ENCODE data around the gene SMIM3.
"Not testable (repeated sequence)": the region's sequence is repeated elsewhere in the genome, so short reads cannot be mapped to it uniquely, and the experiment has no call there.

Gene SMIM3

DNA sequence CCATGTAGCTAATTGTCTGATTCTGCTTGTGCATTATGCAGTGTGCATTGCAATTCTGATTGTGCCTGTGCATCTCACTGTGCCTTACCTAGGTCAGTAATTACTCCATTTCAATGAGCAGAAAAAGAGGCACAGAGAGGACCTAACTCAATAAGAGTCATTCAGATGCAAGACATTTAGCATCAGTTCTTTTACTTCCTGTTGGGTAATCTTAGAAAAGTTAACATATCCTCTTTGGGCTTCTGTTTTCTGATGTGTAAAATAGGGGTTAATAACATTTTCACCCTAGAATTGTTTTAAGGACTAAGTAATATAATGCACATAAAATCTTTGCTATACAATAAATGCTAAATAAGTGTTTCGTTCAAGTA lies 12.8 kb upstream of the SMIM3 start:
- no peak for DNase-seq

DNA sequence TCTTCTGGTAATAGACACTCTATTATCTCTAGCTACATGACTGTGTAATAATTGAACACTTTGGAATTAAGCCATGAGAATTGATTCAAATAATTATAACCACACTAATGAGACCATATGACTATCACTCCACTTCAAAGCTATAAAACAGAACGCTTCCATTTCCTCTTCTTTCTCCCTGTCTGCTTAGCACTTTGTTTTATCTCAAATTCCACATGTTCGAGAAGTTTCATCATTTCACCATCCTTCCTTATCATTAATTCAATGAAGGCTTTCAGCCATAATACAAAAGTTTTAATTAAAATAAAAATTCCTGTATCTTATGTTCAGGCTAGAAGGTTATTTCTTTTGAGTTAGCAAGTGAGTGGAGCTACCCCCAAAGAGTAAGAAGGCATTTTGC lies 12.3 kb upstream of the SMIM3 start:
- no peak for DNase-seq

DNA sequence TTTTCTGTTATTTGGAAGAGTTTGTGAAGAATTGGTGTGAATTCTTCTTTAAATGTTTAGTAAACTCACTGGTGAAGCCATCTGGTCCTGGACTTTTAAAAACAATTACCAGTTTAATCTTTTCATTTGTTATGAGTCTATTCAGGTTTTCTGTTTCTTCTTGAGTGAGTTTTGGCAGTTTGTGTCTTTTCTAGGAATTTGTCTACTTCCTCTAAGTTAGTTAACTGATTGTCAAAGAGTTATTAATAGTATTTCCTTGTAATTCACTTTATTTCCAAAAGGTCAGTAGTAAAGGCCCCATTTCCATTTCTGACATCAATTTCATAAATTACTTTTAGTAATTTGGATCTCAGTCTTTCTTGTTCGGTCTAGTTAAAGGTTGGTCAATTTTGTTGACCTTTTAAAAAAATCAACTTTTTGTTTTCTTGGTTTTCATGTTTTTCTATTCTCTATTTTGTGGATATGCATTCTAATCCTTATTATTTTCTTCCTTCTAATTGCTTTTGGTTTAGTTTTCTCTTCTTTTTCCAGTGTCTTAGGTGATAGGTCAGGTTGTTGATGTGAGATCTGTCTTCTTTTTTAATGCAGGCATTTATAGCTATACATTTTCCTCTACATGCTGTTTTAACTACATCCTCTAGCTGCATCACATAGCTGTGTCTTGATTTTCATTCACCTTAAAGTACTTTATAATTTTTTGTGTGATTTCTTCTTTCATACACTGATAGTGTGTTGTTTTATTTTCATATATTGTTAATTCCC lies 7.3 kb upstream of the SMIM3 start:
- DNase-seq, result no peak

DNA sequence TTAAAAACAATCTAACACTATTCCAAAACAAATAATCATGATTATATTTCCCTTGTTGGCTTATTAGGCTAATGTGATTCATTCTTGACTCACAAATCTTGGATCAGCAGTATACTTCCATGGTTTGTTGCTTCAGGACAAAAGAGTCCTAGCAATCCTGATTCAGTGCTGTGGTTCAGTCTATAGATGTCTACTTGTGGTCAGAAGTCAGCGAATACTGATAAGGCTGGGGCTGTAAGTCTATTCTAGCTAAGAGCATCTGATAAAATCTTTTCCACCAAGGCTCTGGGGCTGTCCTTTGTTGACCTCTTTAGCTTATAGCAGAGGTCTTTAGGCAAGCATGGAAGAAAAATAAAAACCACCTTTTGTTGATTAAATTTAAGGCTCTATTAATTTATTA lies 4.4 kb upstream of the SMIM3 start:
- DNase-seq, result no peak

DNA sequence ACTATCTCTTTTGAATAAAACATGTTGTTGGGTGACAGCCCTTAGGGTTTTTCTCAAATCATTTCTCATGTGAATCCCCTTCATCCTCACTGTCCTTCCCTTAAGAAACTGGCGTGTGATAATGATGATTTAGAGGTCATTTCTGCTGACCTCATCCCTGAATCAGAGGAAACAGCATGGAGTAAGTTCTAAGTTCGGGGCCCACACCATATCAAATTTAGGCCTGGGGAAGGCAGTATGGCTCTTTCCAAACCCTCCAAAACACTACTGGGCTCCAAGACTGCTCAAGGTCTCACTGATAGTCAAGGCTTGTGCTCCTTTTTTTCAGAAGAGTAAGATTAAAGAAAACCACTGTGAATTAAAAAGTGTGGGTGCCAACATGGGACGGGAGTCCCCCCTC lies 872 bp upstream of the SMIM3 start:
- DNase-seq, result no peak

DNA sequence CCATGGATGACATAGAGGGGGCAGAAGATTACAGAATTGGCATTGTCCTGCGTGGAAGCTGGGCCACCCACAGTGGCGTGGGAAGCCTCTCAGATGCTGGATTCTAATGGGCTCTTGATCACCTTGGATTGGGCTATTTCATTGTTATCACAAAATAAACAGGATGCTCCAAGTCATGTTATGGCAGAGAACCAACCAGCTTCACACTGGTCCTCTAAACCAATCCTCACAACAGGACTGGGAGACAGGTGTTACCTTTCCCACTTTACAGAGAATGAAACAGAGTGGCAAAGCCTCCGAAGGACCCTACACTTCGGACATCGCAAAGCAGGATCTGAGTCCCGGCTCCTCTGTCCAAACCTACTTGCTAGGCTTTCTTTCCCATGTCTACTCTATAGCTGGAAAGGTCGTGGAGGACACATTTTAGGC lies 455 bp upstream of the SMIM3 start:
- DNase-seq, result no peak

DNA sequence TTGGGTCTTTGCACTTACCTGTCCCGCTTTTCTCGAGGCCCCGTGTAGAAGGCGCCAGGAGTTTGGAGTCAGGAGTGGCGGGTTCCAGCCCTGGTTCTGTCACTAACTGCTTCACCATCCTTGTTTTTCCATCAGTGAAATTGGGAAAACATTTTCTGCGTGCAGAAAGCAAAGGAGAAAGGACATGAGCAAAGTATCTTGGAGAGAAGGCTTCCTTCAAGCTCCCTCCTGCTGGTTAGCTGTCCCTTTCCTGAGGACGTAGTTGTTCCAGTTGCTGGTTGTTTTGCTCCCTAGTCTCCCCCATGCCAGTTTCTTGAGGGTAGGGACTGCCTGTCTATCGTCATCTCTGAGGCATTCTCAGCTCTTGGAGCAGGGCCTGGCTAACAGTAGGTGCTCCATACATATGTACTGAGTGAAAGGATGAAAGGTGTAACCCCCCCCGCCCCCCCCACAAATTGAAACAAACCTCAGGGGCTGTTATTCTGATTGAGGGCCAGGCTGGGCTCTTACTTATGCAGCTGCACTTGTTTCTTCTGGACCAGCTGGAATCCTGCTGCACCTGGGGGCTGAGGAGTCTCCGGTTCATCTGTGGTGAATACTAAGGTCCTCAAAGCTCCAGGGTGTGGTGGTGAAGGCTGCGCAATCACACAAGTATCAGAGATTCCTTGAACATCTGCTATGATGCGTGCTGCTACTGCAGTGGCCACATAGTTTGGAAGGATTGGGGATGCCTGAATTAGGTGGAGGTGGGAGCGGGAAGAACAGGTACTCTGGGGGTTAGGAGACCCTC lies 1.0 kb downstream of the SMIM3 start:
- DNase-seq, result no peak

DNA sequence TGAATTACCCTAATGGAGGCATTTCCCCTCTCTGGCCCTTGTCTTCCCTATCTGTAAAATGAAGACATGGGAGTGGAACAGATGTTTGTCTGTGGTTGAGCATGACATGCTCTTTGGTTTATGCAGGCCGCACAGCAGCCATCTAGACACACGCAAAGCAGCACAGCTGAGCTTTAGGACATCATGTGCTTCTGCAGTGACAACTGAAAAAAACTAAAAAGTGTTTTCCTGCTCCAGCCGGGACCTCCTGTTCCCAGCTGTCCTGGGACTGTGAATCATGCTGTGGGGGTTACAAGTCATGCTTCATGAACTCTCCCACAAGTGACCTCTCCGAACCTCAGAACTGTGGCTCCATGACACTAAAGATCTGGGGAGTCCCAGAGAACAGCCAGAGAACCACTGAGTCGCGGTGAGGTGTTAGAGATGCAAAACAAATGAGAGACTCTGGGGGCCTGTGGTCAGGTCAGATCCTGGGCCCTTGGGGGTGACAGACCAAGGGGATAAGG lies 1.7 kb downstream of the SMIM3 start:
- DNase-seq, result no peak

DNA sequence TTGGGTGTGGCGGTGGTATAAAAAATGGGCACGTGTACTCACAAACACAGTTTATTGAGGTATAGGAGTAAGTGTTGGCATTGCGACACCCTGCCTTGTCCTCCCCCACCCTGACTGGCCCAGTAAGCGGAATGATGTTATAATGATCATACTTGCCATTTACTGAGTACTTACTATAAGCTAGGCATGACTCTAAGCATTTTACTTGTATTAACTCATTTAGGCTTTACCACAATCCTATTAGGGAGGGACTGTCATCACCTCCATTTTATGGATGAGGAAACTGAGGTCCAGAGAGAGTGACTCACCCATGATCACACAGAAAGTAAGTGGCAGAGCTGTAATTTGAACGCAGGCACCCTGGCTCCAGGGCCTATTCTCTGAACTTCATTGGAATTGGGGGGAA lies 2.3 kb downstream of the SMIM3 start:
- DNase-seq, result no peak

DNA sequence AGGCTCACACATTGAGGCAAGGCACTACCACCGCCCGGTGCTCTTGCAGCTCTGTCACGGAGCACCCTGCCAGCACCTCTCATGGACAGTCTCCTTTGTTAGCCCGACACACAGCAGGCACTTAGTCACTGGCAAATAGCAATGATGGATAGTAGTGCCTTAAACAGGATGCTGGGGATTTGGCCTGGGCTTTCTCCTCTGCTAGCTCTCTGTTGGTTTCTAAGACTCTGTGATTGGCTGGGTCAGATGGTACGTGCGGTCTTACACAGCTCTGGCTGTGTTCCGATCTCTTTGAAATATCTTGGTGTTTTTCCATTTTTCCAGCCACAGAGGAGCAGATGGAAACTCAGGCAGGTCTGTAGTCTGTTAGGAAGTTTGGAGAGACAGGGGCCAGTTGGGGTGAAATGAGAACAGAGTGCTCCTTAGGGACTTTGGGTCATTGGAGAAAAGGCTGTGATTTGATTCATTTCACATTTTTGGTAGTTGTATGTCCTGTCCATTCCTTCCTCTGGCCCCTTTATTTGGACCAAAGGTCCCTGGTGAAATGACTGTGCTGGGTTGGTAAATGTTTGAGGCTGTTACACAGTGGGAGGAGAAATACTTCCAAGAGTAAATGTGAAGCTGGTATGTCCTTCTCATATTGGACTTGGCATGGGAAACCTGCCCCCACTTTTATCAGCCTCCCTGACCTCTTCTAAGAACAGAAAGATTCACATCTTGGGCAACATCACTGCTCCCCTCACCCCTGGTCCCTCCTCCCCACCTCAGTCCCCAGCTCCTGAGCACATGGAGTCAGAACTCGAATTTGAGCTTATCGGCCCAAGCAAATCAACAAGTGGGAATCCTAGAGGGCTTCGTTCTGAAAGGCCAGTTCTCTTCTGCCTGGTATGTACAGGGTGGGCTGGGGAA lies 3.4 kb downstream of the SMIM3 start:
- DNase-seq, result no peak

DNA sequence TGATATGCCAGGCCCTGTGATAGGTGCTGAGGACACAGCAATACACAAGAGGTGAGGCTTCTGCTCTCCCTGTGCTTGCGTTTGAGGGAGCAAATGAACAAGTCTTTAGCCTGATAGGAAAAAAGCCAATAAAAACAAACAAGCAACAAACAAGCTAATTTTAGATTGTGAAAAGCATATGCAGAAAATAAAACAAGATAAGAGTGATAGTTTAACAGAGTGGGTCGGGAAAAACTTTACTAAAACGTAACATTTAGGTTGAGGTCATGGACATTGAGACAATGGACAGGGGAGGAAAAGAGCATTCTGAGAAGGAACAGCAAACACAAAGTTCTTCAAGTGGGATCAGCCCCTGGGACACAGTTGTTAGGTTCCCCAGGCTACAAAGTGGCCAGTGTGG lies 4.3 kb downstream of the SMIM3 start:
- DNase-seq, result no peak

DNA sequence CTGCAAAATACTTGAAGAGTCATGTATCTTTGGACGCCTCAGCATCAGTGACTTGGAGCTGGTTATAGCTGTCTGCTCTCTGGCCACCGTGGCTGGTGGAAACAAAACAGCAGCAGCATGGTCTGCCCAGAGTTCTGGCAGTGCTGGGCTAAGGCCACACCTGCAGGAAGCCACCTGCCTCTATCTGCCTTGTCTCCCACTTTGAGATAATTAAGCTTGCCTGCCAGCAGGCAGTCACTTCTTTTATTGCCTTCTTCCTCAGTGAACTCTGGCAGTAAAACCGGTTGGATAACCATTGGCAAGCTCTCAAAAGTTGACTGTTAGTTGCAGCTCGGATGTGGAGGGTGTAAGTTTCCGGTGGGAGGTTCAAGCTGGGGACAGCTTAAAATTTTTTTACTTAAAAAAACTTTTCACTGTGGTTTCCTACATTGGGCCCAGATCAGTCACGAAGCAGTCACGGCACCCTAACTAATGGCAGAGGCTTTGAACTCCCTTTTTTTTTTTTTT lies 4.9 kb downstream of the SMIM3 start:
- DNase-seq, result peak; percentile 7

DNA sequence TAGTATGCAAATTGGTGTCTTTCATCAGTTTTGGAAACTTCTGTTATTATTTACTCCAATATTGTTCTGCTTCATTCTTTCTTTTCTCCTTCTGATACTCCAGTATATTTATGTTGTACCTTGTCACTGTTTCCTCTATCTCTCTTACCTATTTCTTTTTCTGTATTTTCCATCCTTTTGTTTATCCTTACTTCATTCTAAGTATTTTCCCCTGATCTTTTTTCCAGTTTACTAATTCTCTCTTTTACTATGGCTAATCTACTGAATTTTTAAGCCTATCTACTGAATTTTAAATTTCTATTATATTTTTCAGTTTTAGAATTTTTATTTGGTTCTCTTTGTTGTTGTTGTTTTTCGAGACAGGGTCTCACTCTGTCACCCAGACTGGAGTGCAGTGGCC lies 7.4 kb downstream of the SMIM3 start:
- DNase-seq, result no peak

DNA sequence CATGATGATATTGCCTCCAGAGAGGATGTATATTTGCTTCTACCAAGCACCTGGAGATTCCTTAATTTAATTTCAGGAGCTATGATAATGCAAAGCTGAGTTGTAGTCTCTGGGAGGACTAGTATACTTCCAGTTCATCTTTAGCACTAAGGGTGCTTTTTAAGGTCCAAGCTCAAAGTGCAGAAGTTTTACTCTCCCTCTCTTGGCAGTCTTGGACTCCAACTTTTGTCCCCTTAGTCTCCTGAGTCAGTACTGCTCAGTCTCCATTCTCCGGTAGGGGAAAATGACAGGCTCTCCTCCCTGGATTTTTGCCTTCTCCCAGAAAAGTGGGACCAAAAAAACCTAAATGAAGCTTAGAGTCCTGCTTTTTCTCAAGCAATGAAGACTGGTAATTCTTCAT lies 8.3 kb downstream of the SMIM3 start:
- no peak for DNase-seq

DNA sequence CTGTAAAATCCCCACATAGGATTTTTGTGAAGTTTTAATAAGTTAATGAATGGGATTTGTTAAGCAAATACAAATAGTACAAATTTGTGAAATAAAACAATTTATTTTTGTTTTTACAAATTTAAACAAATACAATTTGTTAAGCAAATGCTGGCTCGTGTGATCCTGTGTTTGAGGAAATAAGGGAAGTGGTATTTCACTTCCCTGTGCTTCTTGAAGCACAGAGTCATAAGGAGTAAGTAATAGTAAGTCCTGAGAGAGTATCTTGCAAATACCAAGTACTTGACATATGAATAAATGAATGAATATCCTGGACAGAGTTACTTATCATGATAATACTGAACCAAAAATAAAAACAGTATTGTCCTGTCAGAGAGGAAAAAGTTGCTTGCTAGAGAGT lies 9.1 kb downstream of the SMIM3 start:
- DNase-seq, result no peak

DNA sequence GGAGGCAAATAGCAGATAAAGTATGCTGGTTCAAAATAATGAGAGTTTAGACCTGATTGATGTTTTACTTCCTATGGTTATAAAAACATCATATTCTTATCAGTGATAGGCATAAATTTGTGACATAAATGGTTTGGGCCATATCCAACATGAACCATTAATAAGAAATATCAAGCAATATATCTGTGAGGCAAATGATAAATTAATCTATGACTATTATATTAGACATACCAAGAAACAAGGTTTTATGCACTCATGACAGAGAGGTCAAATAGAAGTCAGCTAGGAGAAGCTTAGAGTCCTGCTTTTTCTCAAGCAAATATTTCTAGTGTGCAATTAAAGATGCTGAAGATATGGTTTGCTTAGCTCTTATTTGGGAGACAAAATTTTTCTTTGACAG lies 10.4 kb downstream of the SMIM3 start:
- DNase-seq, result no peak

DNA sequence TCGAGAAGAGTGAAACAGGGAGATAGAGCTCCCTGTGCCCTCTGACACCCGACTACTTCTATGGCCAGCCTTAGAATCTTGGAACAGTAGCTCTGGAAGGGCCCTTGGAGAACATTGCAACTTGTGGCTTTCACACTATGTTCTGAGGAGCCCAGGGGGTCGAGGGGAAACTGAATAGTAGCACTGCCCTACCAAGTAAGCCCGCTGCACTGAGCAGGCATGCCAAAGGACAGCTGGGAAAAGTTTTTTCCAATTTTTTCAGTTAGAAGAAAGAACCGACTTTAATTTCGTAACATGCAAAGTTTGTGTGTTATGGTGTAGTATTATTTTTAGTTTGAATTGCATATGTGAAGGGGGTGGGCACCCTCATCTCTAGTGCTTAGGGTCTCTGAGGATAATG lies 10.9 kb downstream of the SMIM3 start:
- DNase-seq, result no peak

DNA sequence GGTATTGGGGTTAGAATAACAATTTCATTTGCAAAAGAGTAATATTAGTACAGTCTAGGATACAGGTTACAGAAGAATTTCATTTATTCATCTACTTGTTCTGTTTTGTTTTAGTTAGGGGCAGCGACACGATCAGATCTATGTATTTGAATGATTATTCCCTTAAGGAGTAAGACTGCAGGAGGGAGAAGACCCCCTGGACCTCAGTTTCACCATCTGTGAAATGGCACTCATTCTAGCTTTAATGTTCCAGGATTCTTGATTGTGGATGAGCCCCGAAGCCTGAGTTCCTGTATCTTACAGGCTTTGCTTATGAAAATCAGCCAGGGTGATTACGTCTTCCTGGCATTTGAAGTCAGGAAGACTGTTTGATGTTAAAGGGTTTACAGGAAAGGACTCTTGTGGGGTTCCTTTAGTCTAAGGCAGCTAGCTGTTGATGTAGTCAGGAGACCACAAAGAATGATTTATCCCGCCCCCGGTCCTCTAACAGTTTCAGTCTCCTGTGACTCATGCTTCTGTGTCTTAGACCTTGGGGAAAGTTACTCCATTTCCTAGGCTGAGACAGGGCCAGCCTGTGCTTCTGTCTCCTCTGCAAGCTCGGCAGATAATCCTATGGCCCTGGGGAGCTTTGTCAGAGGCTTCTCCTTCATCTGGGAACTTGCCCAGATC lies 11.5 kb downstream of the SMIM3 start:
- no peak for DNase-seq

DNA sequence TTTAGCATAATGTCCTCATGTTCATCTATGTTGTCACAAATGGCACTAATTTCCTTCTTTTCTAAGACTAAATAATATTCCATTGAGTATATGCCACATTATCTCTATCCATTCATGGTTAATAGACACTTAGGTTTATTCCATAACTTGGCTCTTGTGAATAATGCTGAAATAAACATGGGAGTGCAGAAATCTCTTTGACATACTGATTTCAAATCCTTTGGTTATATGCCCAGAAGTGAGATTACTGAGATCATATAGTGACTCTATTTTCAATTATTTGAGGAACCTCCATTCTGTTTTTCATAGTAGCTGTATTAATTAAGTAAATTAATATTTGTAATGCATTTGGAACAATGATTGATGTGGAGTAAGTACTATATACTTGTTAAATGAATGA lies 13.0 kb downstream of the SMIM3 start:
- no peak for DNase-seq

DNA sequence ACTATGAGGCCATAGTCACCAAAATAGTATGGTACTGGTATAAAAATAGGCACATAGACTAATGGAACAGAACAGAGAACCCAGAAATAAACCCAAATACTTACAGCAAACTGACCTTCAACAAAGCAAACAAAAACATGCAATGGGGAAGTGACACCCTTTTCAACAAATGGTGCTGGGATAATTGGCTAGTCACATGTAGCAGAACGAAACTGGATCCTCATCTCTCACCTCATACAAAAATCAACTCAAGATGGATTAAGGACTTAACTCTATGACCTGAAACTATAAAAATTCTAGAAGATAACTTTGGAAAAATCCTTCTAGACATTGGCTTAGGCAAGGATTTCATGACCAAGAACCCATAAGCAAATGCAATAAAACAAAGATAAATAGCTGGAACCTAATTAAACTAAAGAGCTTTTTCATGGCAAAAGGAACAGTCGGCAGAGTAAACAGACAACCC lies 14.9 kb downstream of the SMIM3 start:
- DNase-seq, result not testable (repeated sequence)

DNA sequence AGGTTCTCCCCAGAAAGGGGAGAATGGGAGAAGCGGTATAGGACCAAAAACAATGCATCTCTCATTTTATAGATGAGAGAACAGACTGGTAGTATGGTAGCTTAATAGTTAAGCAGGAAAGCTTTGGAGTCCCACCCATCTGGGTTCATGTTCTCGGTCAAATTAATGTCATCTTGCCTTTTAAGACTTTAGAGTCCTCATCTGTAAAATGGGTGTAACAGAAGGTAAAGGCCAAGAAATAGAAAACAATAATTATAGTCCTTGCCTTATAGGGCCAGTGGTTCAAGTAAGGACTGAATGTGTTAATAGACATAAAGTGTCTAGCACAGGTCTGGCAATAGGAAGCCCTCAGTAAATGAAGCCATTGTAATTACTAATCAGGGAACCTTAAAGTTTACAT lies 16.4 kb downstream of the SMIM3 start:
- no peak for DNase-seq

DNA sequence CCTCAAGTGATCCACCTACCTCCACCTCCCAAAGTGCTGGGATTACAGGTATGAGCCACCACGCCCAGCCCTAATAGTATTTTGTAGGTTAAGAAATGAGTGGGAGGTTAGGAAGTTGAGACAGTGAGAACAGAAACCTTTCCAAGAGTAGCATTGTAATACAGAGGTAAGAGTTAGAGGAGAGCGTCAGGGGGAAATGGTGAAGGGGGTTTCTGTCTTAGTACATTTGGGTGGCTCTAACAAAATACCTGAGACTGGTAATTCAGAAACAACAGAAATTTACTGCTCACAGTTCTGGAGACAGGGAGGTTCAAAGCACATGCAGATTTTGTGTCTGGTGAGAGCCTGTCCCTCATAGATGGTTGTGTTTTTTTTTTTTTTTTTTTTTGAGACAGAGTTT lies 18.8 kb downstream of the SMIM3 start:
- no peak for DNase-seq
